ENCODE data around the gene SPINK8.

Gene SPINK8

DNA sequence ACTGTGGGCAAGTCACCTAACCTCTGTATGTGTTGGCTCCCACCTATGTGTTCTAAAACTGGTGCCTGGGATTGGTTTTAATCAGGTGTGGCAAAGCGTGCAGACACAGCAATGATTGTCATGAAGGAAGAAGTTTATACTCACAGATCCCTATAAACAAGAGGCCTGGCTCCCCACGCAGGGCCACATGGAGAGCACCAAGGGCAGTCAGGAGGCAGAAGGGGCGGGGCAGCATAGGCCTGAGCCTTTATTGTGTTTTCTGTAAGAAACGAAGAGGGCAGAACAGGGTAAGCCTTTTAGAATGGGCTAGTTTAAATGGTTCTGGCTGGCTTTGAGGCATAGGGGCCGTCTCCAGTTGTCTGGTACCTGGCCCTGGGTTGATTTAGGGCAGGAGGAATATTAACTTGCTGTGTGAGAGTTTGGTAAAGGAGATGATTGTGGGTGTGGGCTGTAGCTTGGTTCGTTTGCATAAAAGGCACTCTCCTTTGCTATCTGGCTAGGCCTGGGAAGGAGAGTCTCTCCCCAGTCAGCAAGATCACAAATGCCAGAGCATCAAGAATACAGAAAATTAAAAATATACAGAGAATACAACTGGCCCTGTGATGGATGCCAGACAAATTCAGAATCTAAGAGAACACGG, 36.4 kb upstream of the SPINK8 start:
- no peak overlapping the region for H3K27ac ChIP-seq
- H3K27me3 ChIP-seq (ENCODE audit: control insufficient read depth, insufficient read depth, low read length), result no peaks in the 10 kb centered on the region
- H2AFZ ChIP-seq, result peak overlapping the region; percentile 77
- H3K79me2 ChIP-seq, result no peaks in the 10 kb centered on the region
- H3K4me1 ChIP-seq, result peaks cover 5% of the 10 kb centered on the region
- H3K9ac ChIP-seq, result no peak overlapping the region
- H3K9me3 ChIP-seq (ENCODE audit: control insufficient read depth, low read length), result no peaks in the 10 kb centered on the region
- H3K4me3 ChIP-seq (ENCODE audit: low read depth, low read length), result no peak overlapping the region
- no peak overlapping the region for H3K4me2 ChIP-seq (ENCODE audit: low read length)
- TF ChIP-seq, protein P1, sequence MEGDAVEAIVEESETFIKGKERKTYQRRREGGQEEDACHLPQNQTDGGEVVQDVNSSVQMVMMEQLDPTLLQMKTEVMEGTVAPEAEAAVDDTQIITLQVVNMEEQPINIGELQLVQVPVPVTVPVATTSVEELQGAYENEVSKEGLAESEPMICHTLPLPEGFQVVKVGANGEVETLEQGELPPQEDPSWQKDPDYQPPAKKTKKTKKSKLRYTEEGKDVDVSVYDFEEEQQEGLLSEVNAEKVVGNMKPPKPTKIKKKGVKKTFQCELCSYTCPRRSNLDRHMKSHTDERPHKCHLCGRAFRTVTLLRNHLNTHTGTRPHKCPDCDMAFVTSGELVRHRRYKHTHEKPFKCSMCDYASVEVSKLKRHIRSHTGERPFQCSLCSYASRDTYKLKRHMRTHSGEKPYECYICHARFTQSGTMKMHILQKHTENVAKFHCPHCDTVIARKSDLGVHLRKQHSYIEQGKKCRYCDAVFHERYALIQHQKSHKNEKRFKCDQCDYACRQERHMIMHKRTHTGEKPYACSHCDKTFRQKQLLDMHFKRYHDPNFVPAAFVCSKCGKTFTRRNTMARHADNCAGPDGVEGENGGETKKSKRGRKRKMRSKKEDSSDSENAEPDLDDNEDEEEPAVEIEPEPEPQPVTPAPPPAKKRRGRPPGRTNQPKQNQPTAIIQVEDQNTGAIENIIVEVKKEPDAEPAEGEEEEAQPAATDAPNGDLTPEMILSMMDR (IDR thresholded peaks at IDR 0.05), result no peak
- H3K36me3 ChIP-seq (ENCODE audit: control insufficient read depth, insufficient read depth, low read length), result no peaks in the 10 kb centered on the region

DNA sequence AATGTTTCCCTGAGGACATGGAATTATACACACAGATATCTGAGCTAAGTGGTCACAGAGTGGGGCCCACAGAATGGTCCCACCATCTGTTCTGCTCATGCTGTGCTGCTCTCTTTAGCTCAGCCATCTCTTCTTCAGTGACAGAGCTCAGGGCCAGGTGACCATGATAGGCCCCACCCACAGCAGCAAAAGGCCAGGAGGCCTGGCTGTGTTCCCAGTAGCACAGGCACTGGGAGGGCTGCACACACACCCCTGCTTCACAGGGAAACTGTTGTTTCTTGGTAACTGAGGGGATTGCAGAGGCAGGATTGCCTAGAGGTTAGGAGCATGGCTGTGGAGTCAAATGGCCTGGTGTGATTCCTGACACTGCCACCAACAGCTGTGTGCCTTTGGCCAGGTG, 33.7 kb upstream of the SPINK8 start:
- TF ChIP-seq, protein P1 (IDR thresholded peaks at IDR 0.05), result no peak
- Histone ChIP-seq H3K9ac (no peak overlapping the region), H3K4me1 (peaks cover 5% of the 10 kb centered on the region), H3K9me3 (ENCODE audit: control insufficient read depth, low read length) (no peaks in the 10 kb centered on the region), H3K36me3 (ENCODE audit: control insufficient read depth, insufficient read depth, low read length) (no peaks in the 10 kb centered on the region), H3K79me2 (no peaks in the 10 kb centered on the region), H3K27ac (no peak overlapping the region), H2AFZ (peak overlapping the region; percentile 65), H3K4me3 (ENCODE audit: low read depth, low read length) (no peak overlapping the region), H3K4me2 (ENCODE audit: low read length) (no peak overlapping the region), H3K27me3 (ENCODE audit: control insufficient read depth, insufficient read depth, low read length) (no peaks in the 10 kb centered on the region)

DNA sequence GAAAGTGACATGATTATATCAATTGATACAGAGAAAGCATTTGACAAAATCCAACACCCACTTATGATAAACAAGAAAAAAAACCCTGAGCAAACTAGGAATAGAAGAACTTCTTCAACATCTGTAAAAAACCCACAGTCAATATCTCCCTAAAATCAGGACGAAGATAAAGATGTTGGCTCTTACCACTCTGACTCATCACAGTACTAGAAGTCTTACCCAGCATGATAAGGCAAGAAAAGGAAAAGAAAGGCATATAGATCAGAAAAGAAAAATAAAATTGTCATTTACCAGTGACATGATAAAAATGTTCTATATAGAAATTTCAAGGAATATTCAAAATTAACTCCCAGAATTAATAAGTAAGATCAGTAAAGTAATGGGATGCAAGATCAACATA, 31.4 kb upstream of the SPINK8 start:
- Histone ChIP-seq H3K27ac (no peak overlapping the region), H3K9ac (no peak overlapping the region), H3K79me2 (no peaks in the 10 kb centered on the region), H3K36me3 (ENCODE audit: control insufficient read depth, insufficient read depth, low read length) (no peaks in the 10 kb centered on the region), H3K27me3 (ENCODE audit: control insufficient read depth, insufficient read depth, low read length) (no peaks in the 10 kb centered on the region), H2AFZ (no peak overlapping the region), H3K4me1 (peaks cover 5% of the 10 kb centered on the region), H3K9me3 (ENCODE audit: control insufficient read depth, low read length) (no peaks in the 10 kb centered on the region), H3K4me2 (ENCODE audit: low read length) (no peak overlapping the region), H3K4me3 (ENCODE audit: low read depth, low read length) (no peak overlapping the region)
- TF ChIP-seq, protein P1 (IDR thresholded peaks at IDR 0.05), result no peak

DNA sequence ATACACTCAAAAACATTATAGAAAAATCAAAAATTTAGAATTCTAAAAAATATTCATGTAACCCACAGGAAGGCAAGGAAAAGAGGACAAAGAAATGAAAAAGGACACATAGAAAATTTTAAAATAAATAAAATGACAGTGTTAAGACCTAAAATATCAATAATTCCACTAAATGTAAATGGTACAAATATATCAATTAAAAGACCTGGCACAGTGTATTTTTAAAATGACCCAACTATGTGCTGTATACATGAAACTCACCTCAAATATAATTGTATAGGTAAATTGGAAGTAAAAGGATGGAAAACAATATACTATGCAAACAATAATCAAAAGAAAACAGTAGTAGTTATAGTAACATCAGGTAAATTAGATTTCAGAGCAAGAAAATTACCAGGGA, 28.5 kb upstream of the SPINK8 start:
- no peaks in the 10 kb centered on the region for H3K79me2 ChIP-seq
- no peak overlapping the region for H3K4me2 ChIP-seq (ENCODE audit: low read length)
- no peak overlapping the region for H3K27ac ChIP-seq
- no peaks in the 10 kb centered on the region for H3K4me1 ChIP-seq
- H3K27me3 ChIP-seq (ENCODE audit: control insufficient read depth, insufficient read depth, low read length), result no peaks in the 10 kb centered on the region
- no peak overlapping the region for H3K4me3 ChIP-seq (ENCODE audit: low read depth, low read length)
- TF ChIP-seq, protein P1 (IDR thresholded peaks at IDR 0.05), result no peak
- no peak overlapping the region for H3K9ac ChIP-seq
- no peaks in the 10 kb centered on the region for H3K36me3 ChIP-seq (ENCODE audit: control insufficient read depth, insufficient read depth, low read length)
- no peaks in the 10 kb centered on the region for H3K9me3 ChIP-seq (ENCODE audit: control insufficient read depth, low read length)
- H2AFZ ChIP-seq, result no peak overlapping the region

DNA sequence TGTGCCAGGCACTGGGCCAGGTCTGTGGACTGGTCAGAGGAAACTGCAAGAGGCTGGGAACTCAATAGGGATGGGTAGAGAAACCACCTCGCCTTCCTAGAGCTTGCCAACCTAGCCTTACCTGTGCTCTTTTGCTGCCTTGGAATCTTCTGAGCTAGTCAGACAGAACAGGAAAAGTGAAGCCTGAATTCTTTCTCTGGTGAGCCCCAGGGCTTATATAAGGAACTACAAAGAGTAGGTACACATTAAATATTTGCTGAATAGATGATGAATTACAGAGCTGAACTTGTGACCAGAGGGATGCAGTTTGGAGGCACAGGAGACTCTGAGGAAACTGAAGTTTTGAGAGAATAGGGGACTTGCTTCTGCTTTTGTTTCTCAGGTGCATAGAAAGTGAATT, 23.0 kb upstream of the SPINK8 start:
- Histone ChIP-seq H3K27me3 (ENCODE audit: control insufficient read depth, insufficient read depth, low read length) (no peaks in the 10 kb centered on the region), H3K27ac (no peak overlapping the region), H2AFZ (no peak overlapping the region), H3K4me3 (ENCODE audit: low read depth, low read length) (no peak overlapping the region), H3K9ac (no peak overlapping the region), H3K9me3 (ENCODE audit: control insufficient read depth, low read length) (no peaks in the 10 kb centered on the region), H3K36me3 (ENCODE audit: control insufficient read depth, insufficient read depth, low read length) (no peaks in the 10 kb centered on the region), H3K4me2 (ENCODE audit: low read length) (no peak overlapping the region), H3K79me2 (no peaks in the 10 kb centered on the region), H3K4me1 (no peaks in the 10 kb centered on the region)
- TF ChIP-seq, protein P1 (IDR thresholded peaks at IDR 0.05), result no peak
